WERI-Rb-1 (cell line): Measurements from ENCODE around the gene USP19.

Source experiments
- DNase-seq: peaks from one replicate; pipeline ENCODE4 v3.0.0-alpha.2; 2020
- H3K27ac ChIP-seq: fragments of 250-450 bp; sonication (Bioruptor Pico); 2 replicates; pipeline ENCODE4 v1.5.1; 2020; ENCODE audit warnings: mild to moderate bottlenecking, moderate library complexity
- H3K27me3 ChIP-seq: fragments of 250-450 bp; sonication (Bioruptor Pico); 2 replicates; pipeline ENCODE4 v1.5.1; 2021; ENCODE audit warnings: mild to moderate bottlenecking, low read depth, moderate library complexity; ENCODE audit not compliant: insufficient read depth, severe bottlenecking
- H3K36me3 ChIP-seq: fragments of 250-450 bp; sonication (Bioruptor Pico); 2 replicates; pipeline ENCODE4 v1.5.1; 2020; ENCODE audit warnings: mild to moderate bottlenecking, moderate library complexity
- H3K4me3 ChIP-seq: 2 replicates; pipeline ENCODE4 v1.5.1; 2011; ENCODE audit warnings: low read depth, mild to moderate bottlenecking, control low read depth, low read length
- H3K9me3 ChIP-seq: fragments of 250-450 bp; sonication (Bioruptor Pico); 2 replicates; pipeline ENCODE4 v1.5.1; 2021; ENCODE audit warnings: mild to moderate bottlenecking, moderate library complexity; ENCODE audit not compliant: severe bottlenecking
- CTCF ChIP-seq: IDR thresholded peaks from 2 replicates; pipeline ENCODE4 v1.5.1; 2011; ENCODE audit warnings: low read depth, mild to moderate bottlenecking, control low read depth, inconsistent platforms, low read length

The USP19 gene

DNA sequence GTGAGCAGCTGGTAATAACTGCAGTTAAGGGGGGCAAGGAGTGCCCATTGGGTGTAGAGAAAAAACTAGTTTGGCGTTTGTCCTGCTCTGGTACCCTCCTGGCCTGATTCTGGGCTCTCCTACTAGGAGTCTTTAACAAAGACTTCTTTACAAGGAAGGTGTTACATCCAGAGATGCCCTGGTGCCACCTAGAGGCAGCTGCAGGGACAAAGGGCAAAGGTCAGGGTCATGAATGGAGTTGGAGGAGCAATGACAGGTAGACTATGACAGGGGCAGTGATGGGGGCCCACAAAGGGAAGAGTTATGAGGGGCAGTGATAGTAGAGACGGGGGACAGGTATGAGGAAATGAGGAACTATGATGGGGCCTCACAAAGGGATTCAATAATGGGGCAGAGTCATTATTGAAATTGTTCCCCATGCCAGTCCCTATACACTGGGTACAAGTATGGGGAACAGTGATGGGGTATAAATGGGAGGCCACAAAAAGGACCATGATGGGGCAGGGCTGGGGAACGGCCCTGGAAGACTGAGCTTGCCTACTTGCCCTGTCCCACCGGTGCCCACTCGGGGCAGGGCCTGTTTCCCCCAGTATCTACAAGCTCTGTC lies 37.6 kb upstream of the USP19 start:
- Histone ChIP-seq H3K4me3 (no peak overlapping the region), H3K27ac (no peak overlapping the region; the same call in 1 of the 2 replicates), H3K9me3 (no peaks in the 10 kb centered on the region), H3K36me3 (peaks cover 6% of the 10 kb centered on the region), H3K27me3 (no peaks in the 10 kb centered on the region)
- DNase-seq: peak; percentile 70
- TF ChIP-seq CTCF: peak; percentile 62

- Histone ChIP-seq H3K27ac (no peak overlapping the region), H3K9me3 (no peaks in the 10 kb centered on the region), H3K4me3 (no peak overlapping the region), H3K36me3 (no peaks in the 10 kb centered on the region; the same call in none of the 2 replicates), H3K27me3 (no peaks in the 10 kb centered on the region)
- no peak for DNase-seq
- no peak for TF ChIP-seq CTCF
Measured at GRCh38 chr3:49157289-49157688, 36.7 kb upstream of the USP19 start.

DNA sequence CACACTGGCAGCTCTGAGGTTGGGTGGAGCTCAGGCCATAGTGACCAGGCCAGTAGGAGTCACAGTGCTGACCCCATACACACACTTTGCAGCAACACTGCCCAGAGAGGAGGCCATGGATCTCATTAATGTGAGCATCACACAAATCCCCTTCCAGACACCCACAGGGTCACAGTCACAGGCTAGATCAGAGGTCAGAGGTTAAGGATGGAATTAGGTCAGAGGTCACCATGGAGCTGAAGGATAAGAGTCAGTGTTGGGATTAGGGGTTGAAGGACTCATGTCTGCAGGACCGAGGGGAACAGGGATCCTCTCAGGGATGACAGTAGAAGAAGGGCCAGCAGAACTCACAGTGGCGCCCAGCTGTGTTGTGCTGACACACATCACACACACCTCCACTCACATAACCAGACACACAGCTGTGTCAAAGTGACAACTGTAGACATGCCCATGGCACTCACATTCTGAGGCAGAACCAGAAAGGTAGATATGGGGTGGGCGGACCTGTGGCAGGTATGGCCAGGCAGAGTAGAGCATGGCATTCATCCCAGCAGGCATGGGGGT lies 32.8 kb upstream of the USP19 start:
- no peaks in the 10 kb centered on the region for H3K9me3 ChIP-seq
- no peaks in the 10 kb centered on the region for H3K36me3 ChIP-seq
- no peak for TF ChIP-seq CTCF
- no peak overlapping the region for H3K27ac ChIP-seq
- H3K27me3 ChIP-seq: no peaks in the 10 kb centered on the region
- H3K4me3 ChIP-seq: no peak overlapping the region
- DNase-seq: no peak

GRCh38 chr3:49151610-49152009 lies 31.0 kb upstream of the USP19 start:
- DNase-seq: no peak
- Histone ChIP-seq H3K9me3 (no peaks in the 10 kb centered on the region), H3K27me3 (no peaks in the 10 kb centered on the region), H3K4me3 (no peak overlapping the region), H3K27ac (no peak overlapping the region), H3K36me3 (no peaks in the 10 kb centered on the region)
- TF ChIP-seq CTCF: no peak

DNA sequence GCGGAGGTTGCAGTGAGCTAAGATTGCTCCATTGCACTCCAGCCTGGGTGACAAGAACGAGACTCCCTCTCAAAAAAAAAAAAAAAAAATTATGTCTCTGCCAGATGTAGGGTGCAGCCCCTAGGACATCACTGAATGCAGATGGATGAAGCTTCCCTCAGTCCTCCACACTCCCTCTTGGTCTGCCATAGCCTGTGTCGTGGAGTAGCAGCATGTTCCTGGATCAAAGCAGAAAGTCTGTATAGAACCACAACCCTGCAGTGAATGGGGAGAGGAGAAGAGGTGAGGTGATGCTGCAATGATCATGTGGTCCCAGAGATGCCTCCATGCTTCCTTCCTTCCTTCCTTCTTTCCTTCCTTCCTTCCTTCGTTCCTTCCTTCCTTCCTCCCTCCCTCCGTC lies 27.5 kb upstream of the USP19 start:
- Histone ChIP-seq H3K27ac (no peak overlapping the region), H3K4me3 (no peak overlapping the region), H3K27me3 (no peaks in the 10 kb centered on the region), H3K36me3 (no peaks in the 10 kb centered on the region), H3K9me3 (no peaks in the 10 kb centered on the region)
- no peak for DNase-seq
- no peak for TF ChIP-seq CTCF

GRCh38 chr3:49140080-49140479 lies 19.5 kb upstream of the USP19 start:
- no peak overlapping the region for H3K4me3 ChIP-seq
- H3K9me3 ChIP-seq: peaks cover 7% of the 10 kb centered on the region
- no peaks in the 10 kb centered on the region for H3K27me3 ChIP-seq
- no peak for DNase-seq
- no peaks in the 10 kb centered on the region for H3K36me3 ChIP-seq
- no peak for TF ChIP-seq CTCF
- H3K27ac ChIP-seq: no peak overlapping the region
